HG03342 (cell line): ENCODE data around the gene CCDC88A.
"Not testable (repeated sequence)": the region's sequence is repeated elsewhere in the genome, so short reads cannot be mapped to it uniquely, and the experiment has no call there.

ENCODE experiments used
- ATAC-seq: cut with Tn5 transposase; IDR thresholded peaks from one replicate; pipeline ENCODE4 v1.9.1; 2021; ENCODE audit warnings: mild to moderate bottlenecking, moderate library complexity; ENCODE audit not compliant: unreplicated experiment

Gene CCDC88A

DNA sequence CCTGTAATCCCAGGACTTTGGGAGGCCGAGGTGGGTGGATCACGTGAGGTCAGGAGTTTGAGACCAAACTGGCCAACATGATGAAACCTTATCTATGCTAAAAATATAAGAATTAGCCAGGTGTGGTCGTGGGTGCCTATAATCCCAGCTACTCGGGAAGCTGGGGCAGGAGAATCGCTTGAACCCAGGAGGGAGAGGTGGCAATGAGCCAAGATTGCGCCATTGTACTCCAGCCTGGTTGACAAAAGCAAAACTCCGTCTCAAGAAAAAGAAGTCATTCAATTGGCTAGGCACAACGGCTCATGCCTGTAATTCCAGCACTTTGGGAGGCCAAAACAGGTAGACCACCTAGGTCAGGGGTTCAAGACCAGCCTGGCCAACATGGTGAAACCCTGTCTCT, 178.1 kb downstream of the CCDC88A start:
- ATAC-seq: not testable (repeated sequence)

DNA sequence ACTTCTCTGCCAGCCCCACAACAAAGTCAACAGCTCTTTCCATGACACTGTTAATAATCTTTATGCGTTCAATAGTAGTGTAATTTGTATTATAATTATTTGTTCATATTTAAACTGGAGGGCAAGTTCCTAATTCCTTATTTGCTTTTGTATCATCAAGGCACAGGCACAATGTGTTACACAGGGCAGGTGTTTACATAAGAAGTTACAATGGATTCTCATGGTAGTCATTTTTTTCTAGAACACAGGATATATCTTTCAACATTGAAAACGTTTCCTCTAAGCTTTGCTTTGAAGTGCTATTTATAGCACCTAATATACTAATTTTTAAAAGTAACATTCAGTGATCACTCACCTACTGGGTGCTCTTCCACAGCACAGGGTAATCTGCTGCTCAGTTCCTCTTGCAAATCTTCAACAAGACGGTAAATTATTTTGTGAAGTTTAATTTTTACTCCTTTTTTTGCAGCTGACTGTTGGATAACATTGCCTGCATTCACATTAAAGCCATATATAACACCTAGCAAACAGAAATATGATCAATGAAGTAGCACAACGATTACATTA, 179.9 kb downstream of the CCDC88A start:
- ATAC-seq: no peak
